Suprapubic skin (tissue), 4 donors: ENCODE data around the gene G6PC1. TPM values are rescaled to one million over a fixed set of nuclear protein-coding genes. Genes with fewer than 3 reads are reported as not detected.

Experiments used
- DNase-seq, 2 donors: peaks; one replicate each; pipeline ENCODE4 v3.0.0-alpha.2; 2019; ENCODE audit warnings: low spot score in 2 of 2
- H3K27ac ChIP-seq: fragments of 200-600 bp; sonication (generic); one replicate; pipeline ENCODE4 v1.5.1; 2019
- H3K27me3 ChIP-seq: fragments of 200-600 bp; sonication (generic); one replicate; pipeline ENCODE4 v1.5.1; 2019
- H3K36me3 ChIP-seq: fragments of 200-600 bp; sonication (generic); one replicate; pipeline ENCODE4 v1.5.1; 2019
- H3K4me1 ChIP-seq: fragments of 200-600 bp; sonication (generic); one replicate; pipeline ENCODE4 v1.5.1; 2019
- H3K4me3 ChIP-seq: fragments of 200-600 bp; sonication (generic); one replicate; pipeline ENCODE4 v1.5.1; 2019; ENCODE audit warnings: mild to moderate bottlenecking
- H3K9me3 ChIP-seq: fragments of 200-600 bp; sonication (generic); one replicate; pipeline ENCODE4 v1.5.1; 2019
- EP300 ChIP-seq: sonication (generic); formaldehyde crosslinking; IDR thresholded peaks from one replicate; pipeline ENCODE4 v1.6.1; 2017; ENCODE audit warnings: antibody characterized with exemption
- POLR2A ChIP-seq, 2 donors: fragments of 450-650 bp; IDR thresholded peaks; one replicate each; pipeline ENCODE4 v1.6.1; 2017; ENCODE audit warnings: antibody characterized with exemption in 2 of 2, mild to moderate bottlenecking in 2 of 2, moderate library complexity in 2 of 2
- POLR2AphosphoS5 ChIP-seq, 3 donors: sonication (generic); formaldehyde crosslinking; IDR thresholded peaks; one replicate each; pipeline ENCODE4 v1.6.1; 2017; ENCODE audit warnings: antibody characterized with exemption in 3 of 3
- WGBS: methylation state at CpG from one replicate; pipeline ENCODE4 v1.1.5; 2018; 5-methylcytosine and 5-hydroxymethylcytosine counted together
- total RNA-seq, 4 donors: library from RNA; depleted of rRNA; stranded (reverse); fragments of >200 nt; gene quantifications; one replicate each; pipeline ENCODE4 v1.1.0, GENCODE V29; 2016
- TF ChIP-seq, protein P1 (sequence below), 2 donors: fragments of 200-600 bp in 1 of 2; fragments of 450-650 bp in 1 of 2; sonication (generic) in 1 of 2; IDR thresholded peaks; one replicate each; pipeline ENCODE4 v1.5.1; 2016 to 2019; ENCODE audit warnings: antibody characterized with exemption in 2 of 2, mild to moderate bottlenecking in 1 of 2, moderate library complexity in 1 of 2

Gene G6PC1
- total RNA-seq, 4 donors from 2014 or later: not detected

DNA sequence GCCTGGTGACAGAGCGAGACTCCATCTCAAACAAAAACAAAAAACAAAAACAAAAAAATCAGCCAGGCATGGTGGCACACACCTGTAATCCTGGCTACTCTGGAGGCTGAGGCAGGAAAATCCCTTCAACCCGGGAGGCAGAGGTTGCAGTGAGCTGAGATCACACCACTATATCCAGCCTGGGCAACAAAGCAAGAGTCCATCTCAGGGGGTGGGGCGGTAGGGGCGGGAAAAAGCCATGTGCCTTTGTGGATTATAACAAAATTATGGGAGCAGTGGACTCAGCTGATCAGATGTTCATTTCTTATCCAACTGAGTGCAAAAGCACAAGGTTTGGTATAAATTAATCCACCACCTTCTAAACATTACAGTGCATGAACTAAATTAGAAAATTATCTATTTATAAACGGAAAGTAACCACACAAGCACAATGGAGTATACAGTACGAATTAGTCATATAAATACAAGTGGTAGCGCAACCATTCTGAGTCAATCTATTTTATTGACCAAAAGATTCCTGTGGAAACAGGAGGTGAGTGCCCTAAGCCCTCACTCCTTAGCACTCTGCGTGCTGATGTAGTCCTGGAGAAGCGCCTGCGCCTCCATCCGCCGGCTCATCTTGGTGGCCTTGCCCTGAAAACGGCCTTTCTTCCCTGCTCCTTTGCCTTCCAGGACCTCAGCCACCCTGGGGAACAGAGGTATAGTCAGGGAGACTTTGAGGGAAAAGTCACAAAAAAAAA, 49.6 kb downstream of the G6PC1 start:
- 89% methylated on average over 13 of the region's 13 CpGs for WGBS
- H3K9me3 ChIP-seq: no peaks in the 10 kb centered on the region
- H3K4me1 ChIP-seq: peaks cover 4% of the 10 kb centered on the region
- no peaks in the 10 kb centered on the region for H3K27me3 ChIP-seq
- H3K4me3 ChIP-seq: no peak overlapping the region
- peaks cover 73% of the 10 kb centered on the region for H3K36me3 ChIP-seq
- DNase-seq: no peak
- no peak for TF ChIP-seq POLR2AphosphoS5 (IDR thresholded peaks at IDR 0.05)
- TF ChIP-seq POLR2A (IDR thresholded peaks at IDR 0.05): no peak
- TF ChIP-seq, protein P1, sequence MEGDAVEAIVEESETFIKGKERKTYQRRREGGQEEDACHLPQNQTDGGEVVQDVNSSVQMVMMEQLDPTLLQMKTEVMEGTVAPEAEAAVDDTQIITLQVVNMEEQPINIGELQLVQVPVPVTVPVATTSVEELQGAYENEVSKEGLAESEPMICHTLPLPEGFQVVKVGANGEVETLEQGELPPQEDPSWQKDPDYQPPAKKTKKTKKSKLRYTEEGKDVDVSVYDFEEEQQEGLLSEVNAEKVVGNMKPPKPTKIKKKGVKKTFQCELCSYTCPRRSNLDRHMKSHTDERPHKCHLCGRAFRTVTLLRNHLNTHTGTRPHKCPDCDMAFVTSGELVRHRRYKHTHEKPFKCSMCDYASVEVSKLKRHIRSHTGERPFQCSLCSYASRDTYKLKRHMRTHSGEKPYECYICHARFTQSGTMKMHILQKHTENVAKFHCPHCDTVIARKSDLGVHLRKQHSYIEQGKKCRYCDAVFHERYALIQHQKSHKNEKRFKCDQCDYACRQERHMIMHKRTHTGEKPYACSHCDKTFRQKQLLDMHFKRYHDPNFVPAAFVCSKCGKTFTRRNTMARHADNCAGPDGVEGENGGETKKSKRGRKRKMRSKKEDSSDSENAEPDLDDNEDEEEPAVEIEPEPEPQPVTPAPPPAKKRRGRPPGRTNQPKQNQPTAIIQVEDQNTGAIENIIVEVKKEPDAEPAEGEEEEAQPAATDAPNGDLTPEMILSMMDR (IDR thresholded peaks at IDR 0.05): no peak
- no peak for TF ChIP-seq EP300
- no peak overlapping the region for H3K27ac ChIP-seq

Other genes with a start within 250 kb of the G6PC1 start
- 10 to 100 TPM; 10.9 to 32.3 (median 12.7) TPM for gene TUBG2, start 241.5 kb upstream of the G6PC1 start, total RNA-seq
- gene PLEKHH3, start 223.8 kb upstream of the G6PC1 start, total RNA-seq: 10 to 100 TPM; 38.7 to 58.4 (median 45.3) TPM
- 1 to 10 TPM in 2 of 4 donors, under 1 TPM in 2; 0.29 to 1.2 (median 0.85) TPM for gene CCR10, start 219.0 kb upstream of the G6PC1 start, total RNA-seq
- gene CNTNAP1, start 218.3 kb upstream of the G6PC1 start, total RNA-seq: 1 to 10 TPM in 3 of 4 donors, under 1 TPM in 1; 0.79 to 3.3 (median 1.2) TPM
- gene EZH1, start 155.8 kb upstream of the G6PC1 start, total RNA-seq: 100 to 1,000 TPM in 1 of 4 donors, 10 to 100 TPM in 3; 33.2 to 105 (median 51.0) TPM
- 10 to 100 TPM in 3 of 4 donors, 1 to 10 TPM in 1; 5.2 to 21.8 (median 14.7) TPM for gene RAMP2, start 139.6 kb upstream of the G6PC1 start, total RNA-seq
- 10 to 100 TPM; 49.1 to 66.5 (median 59.0) TPM for gene VPS25, start 127.3 kb upstream of the G6PC1 start, total RNA-seq
- 1 to 10 TPM in 1 of 4 donors, under 1 TPM in 2, not detected in 1; 0.40 to 1.1 (median 0.98) TPM for gene WNK4, start 120.2 kb upstream of the G6PC1 start, total RNA-seq
- 10 to 100 TPM; 32.7 to 59.1 (median 49.5) TPM for gene COA3, start 102.1 kb upstream of the G6PC1 start, total RNA-seq
- under 1 TPM in 1 of 4 donors, not detected in 3; 0.42 TPM for gene CNTD1, start 101.9 kb upstream of the G6PC1 start, total RNA-seq
- gene BECN1, start 76.5 kb upstream of the G6PC1 start, total RNA-seq: 100 to 1,000 TPM in 3 of 4 donors, 10 to 100 TPM in 1; 81.3 to 133 (median 104) TPM
- gene PSME3, start 67.4 kb upstream of the G6PC1 start, total RNA-seq: 100 to 1,000 TPM in 1 of 4 donors, 10 to 100 TPM in 3; 47.0 to 106 (median 82.8) TPM
- 1 to 10 TPM in 3 of 4 donors, under 1 TPM in 1; 0.64 to 5.5 (median 2.1) TPM for gene AOC2, start 56.2 kb upstream of the G6PC1 start, total RNA-seq
- 10 to 100 TPM in 2 of 4 donors, 1 to 10 TPM in 2; 7.6 to 12.7 (median 11.0) TPM for gene AOC3, start 49.6 kb upstream of the G6PC1 start, total RNA-seq
- 10 to 100 TPM; 13.6 to 25.1 (median 16.9) TPM for gene AARSD1, start 63.7 kb downstream of the G6PC1 start, total RNA-seq
- under 1 TPM in 2 of 4 donors, not detected in 2; 0.44 to 0.48 TPM for gene PTGES3L, start 79.3 kb downstream of the G6PC1 start, total RNA-seq
- 10 to 100 TPM; 13.9 to 18.9 (median 16.2) TPM for gene RUNDC1, start 79.8 kb downstream of the G6PC1 start, total RNA-seq
- 1,000 to 10,000 TPM in 3 of 4 donors, 100 to 1,000 TPM in 1; 968 to 1,986 (median 1,251) TPM for gene RPL27, start 97.6 kb downstream of the G6PC1 start, total RNA-seq
- gene IFI35, start 106.0 kb downstream of the G6PC1 start, total RNA-seq: 10 to 100 TPM in 3 of 4 donors, 1 to 10 TPM in 1; 9.0 to 18.0 (median 13.7) TPM
- 100 to 1,000 TPM; 125 to 234 (median 188) TPM for gene VAT1, start 121.6 kb downstream of the G6PC1 start, total RNA-seq
- 1 to 10 TPM in 3 of 4 donors, under 1 TPM in 1; 0.79 to 2.1 (median 1.8) TPM for gene RND2, start 124.4 kb downstream of the G6PC1 start, total RNA-seq
- 1 to 10 TPM; 4.9 to 8.0 (median 5.3) TPM for gene BRCA1, start 224.6 kb downstream of the G6PC1 start, total RNA-seq